ENCODE measurements around the gene BCL2.

The BCL2 gene

DNA sequence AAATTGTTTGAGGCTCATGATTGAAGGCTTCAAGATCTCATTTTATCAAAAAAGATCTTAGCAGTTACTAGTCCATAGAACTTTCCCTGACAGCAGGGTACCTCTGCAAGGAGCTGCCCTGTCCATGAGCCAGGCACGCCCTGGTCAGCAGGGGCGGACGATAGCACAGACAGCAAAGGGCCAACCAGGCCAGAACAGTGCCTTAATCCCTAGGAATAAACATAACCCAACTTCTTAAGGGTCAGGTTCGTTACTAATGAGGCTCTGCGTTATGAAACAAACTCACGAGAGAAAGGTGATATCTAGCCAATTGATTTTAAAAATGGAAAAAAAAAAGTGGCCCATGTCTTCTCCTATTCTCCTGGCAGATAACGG is 59.2 kb downstream of the BCL2 start:
- DNase-seq (ENCODE audit: low spot score) (no peak), FAIRE-seq (no peak)

DNA sequence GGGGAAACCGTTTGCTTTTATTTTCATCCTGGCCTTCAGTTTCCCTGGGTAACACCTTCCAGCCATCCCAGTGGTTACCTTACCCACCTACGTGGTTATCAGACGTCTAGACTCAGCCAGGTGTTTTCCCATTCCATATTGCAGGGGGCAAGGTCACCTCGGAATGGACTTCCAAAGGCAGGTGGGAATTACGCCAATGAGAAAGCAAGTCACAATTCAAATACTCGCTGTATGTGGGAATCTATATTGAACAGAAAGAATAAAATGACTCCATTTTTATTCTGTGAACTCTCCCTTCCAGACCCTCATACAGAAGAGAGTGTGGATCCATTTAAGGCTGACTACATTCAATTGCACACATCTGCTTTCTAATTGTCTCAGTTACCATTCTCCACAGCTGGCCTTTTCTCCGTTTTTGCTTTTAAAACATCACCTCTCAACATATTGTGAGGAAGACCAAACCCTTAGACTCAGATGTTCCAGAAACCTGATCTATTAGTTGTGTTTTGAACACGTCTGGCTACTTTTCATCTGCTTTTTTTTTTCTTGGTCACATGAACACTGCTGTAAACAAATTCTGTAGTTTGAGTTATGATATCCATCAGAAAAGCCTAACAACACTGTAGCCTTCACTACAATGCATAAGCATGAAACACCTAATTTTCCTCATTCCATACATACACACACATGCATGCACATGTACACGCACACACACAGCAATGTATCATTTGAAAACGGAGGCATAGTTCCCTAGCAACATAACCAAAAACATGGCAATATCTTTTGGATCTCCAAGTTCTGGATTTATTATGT is 59.8 kb downstream of the BCL2 start:
- DNase-seq (ENCODE audit: low spot score): no peak

DNA sequence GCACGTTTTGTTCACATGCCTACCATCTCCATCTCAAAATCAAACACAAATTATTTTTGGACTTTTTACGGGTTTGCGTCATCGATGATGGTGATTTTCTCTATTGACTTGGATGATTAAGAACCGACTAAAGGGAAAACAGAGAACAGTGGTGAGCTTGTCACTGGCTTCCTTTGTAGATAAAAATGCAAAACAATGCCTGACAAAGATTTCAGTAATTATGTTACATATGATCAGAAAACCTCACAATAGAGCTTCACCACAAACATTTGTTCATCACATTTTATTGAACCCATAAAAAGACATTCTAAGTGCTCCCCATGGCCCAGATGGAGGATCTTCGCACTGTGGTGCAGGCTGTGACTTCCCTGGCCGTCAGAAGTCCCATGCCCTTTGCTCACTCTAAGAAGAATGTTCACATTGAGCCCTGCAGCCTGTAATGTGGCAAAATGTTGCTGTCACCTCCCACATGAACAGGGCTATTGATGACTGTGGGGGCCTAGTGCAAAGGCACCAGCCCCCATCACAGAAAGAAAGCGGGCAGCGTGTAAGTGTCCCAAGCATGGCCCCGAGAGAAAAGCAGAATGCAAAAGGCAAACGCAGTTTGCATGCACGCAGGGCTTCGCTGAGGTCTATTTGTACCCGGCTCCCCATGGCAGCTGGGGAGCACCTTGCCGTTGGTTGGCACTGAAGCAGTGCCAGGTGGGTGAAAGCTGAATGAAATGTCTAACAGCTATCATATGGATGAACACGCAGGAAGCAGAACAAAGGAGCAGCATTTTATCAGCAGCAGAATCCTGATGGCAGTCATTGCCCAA is 60.6 kb downstream of the BCL2 start:
- FAIRE-seq: no peak
- no peak for DNase-seq (ENCODE audit: low spot score)

More for the DNA sequence above, 59.8 kb downstream of the BCL2 start:
- FAIRE-seq: no peak

DNA sequence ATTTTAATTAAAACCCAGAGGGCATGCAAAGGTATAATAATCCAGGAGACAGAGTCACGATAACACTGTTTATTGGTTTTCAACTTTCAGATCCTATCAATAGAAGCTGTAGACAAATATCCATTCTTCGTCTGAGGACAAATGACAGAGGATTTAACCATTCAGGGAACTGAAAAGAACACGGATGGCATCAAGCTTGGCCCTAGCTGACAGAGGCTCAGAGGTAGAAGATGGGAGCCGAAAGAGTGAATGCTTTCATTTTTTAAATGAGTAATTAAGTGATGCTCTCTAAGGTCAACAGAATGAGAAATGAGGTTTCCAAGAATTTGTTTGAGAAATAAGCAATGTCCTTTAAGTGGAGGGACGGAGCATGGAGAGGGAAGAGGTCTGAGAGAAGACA is 62.1 kb downstream of the BCL2 start:
- DNase-seq (ENCODE audit: low spot score): no peak
- no peak for FAIRE-seq

DNA sequence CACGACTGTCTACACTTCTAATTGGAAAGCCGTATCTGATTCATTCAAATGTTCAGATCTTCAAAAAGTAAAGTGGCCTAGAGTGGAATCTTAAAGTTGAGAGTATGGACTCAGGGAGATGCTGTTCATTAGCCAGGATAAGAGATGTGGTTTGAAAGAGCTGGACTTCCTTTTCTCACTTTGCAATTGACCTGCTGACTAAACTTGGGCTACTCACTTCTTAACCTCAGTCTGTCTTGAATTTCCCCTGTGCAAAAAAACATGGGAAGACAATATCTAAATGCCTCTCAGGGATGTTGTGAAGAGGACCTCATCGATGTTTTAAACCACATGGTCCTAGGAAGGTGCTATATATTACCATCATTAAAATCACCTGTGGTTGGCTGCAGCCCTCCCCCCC is 64.1 kb downstream of the BCL2 start:
- DNase-seq (ENCODE audit: low spot score) (no peak), FAIRE-seq (no peak)

DNA sequence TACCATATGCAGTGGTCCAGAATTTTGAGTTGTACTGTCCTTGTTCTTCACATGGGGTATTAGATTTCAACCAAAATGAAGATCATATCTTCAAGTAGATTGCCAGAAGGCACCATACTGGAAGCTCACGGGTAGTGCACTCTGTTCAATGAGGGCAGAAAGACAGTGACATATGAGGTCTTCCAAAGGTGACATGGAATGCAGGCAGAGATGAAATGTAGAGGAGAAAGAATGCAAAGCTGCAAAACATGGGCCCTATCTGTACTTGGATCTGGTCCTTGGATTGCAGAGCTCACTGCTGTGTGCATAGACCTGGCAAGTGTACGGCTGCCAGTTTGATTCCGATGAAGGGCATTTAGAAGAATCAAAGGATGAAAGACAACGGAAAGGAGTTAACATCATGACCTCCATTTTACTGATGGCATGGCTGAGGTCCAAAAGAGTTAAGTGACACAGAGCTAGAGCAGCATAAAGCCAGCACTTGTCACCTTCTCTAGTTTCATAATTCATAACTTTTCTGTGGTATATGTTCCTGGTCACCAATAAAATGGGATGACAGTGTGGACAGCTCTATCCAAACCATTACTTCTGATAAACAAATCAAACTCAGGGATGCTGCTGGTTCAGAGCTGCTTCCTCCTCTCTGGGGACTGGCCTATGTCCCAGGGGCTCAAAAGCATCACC is 64.7 kb downstream of the BCL2 start:
- DNase-seq (ENCODE audit: low spot score) (no peak), FAIRE-seq (no peak)

DNA sequence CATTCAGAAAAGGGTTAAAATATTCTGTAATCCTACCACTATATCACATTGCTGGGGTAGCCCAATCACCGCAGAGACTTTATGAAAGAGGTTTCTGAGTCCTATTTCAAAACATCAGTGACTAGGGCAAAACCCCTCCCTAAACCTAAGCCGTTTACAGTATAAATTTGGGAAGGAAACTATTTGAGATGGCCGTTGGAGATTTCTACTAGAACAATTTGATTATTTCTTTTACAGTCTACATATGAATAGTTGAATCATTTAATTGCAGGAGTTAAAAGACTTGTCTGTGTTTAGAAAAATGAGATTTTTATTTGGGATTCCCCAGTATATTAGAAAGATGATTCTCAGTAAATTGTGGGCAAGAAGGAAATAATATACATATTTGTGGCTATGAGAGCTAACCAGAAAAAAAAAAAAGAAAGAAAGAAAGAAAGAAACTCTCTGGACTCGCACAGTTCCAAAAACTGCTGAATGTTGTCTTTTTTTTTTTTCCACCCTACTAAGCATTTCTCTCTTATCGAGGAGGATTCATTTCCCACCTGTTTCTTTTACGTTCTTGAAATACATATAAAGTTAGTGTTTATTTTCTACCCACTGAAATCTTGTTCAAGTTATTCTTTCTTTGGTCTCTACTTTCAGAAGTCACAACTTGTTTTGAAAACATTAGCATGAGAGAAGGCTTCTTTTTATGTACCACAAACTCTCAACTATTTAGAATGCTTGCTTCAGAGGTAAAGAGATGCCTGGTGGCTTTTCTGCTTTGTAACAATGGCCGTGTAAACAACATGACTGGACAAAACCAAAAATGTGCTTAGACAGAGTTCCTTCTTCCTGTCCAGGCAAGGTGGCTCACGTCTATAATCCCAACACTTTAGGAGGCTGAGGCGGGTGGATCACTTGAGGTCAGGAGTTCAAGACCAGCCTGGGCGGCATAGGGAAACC is 65.9 kb downstream of the BCL2 start:
- DNase-seq (ENCODE audit: low spot score) (peak; percentile 19), FAIRE-seq (no peak)

DNA sequence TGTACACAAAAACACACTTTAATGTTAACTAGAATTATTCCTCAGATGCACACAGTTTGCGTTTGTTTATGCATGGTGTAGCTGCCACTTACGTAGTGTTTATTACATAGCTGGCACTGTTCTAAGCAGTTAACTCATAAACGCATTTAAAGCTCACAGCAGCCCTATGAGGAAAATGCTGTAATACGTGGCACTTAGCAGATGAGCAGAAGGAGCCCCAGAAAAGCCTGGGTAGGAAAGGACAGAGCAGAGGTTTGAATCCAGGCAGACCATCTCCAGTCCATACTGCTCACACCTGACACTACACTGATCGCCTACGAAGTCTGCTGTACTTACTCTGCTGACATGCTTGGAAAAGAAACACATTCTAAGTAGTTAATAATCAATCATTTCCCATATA is 66.6 kb downstream of the BCL2 start:
- DNase-seq (ENCODE audit: low spot score) (no peak), FAIRE-seq (no peak)

DNA sequence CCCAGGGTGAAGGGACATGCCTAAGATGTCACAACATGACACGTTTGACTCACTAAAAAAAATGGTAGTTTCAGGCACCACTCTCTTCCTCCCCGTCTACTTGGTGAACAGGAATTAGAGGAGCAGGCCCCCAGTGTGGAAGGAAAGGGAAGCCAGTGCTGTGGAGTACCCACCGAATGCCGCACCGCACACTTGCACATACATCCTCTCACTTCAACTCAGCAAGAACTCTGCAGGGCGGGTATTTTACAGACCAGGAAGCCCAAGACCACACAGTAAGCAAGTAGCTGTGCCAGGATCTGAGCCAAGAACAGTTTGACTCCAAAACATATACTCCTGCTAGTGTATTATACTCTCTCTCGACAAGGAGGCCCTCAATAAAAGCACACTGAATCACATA is 69.8 kb downstream of the BCL2 start:
- DNase-seq (ENCODE audit: low spot score) (no peak), FAIRE-seq (no peak)

DNA sequence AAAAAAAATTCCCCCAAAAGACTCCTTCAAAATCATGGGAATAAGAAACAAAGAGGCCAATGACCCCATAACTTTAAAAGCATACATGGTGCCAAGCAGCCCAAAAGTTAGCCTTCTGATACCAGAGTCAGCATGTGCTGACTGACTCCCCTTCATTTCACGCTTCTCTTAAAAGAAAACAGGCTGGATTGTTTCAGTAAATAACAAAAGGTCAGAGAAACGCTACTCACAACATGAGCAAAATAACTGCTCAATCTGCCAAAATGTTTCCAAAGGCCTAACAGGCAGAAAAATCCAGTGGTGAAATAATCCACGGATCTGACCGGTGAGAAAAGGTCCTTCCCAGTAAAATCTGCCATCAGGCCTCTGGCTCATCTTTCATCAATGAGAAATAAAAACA is 71.6 kb downstream of the BCL2 start:
- FAIRE-seq (no peak), DNase-seq (ENCODE audit: low spot score) (no peak)

DNA sequence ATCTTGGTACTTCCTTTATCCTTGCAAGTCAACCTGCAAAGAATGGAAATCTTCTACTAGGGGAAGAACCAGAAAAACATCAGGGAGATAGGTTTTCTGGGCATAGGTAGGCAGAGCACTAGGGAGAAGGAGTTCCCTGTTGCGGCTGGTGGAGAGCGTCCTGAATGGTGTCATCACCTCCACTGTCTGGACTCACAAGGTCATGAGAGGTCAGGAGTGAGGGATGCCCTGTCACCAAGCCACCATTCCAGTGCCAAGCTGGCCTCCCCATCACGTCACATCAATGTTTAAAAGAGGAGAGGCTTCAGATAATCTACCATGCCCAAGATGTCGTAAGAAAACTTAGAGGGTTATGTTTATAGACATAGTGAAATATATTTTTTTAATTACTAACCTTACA is 72.1 kb downstream of the BCL2 start:
- no peak for FAIRE-seq
- no peak for DNase-seq (ENCODE audit: low spot score)

DNA sequence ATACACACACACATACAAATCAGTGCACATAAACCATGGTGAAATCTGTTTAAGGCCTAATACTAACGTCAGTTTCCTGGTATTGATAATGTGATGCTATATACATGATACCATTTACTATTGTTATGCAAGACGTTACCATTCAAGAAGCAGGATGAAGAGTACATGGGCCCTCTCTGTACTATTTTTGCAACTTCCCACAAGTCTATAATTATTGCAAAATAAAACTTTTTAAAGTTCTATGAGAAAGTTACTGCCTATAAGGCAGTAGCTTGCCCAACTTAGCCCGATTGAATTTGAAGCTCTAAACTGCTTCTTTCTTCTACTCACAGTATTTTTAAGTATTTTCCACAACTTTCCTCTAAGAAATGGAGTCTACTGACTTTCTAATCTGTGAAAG is 74.0 kb downstream of the BCL2 start:
- FAIRE-seq (no peak), DNase-seq (ENCODE audit: low spot score) (no peak)

DNA sequence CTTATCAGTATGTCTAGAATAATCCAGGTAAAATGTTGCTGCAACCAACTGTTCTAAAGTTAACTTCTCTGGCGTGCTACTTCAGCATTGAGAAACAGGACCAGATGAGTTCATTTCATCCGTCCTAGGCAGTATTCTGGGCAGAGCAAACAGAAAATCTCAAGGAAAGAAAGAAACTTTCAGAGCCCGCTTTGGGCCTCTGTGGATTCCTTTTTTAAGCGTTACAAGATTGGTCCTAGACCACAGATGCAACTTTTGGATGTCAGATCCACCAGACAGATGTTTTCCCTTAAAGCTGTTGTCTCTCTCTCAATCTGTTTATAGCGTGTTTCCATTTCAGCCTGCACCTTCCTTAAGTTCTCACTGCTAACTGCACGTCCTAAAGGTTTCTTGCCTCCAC is 75.0 kb downstream of the BCL2 start:
- no peak for DNase-seq (ENCODE audit: low spot score)
- no peak for FAIRE-seq

DNA sequence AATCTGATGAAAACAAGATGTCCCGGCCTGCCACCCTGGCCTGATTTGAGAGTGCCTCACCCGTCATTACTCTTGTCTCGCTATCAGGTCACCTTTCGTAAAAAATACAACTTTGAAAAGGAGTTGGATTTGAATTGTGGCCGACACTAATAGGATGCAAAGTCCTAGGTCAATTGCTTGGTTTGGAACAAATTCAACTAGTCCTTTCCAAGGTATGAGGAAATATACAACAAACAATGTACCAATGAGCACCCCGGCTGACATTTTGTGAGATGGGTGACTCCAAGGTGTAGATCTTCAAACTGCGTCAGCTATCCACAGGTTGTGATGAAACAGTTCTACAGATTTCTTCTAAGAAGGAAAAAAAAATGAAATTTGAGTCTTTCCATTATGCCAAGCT is 77.8 kb downstream of the BCL2 start:
- FAIRE-seq (no peak), DNase-seq (ENCODE audit: low spot score) (no peak)

DNA sequence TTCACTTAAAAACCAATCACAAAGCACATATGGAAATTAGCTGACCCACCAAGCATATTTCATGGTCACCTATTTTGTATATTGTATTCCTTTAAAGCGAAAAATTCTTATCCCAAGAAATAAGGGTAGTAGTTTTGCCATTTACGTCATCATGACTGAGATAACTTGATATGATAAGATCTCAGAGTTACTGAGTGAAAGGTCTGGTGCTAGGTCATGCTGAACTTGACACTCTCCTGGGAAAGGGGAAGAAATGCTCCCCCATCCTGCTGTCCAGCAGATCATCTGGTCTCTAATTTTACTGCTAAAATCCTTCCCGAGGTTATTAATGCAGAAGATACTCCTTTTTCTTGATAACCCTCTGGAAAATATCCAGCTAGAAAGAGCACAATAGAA is 78.3 kb downstream of the BCL2 start:
- FAIRE-seq: no peak
- no peak for DNase-seq (ENCODE audit: low spot score)

DNA sequence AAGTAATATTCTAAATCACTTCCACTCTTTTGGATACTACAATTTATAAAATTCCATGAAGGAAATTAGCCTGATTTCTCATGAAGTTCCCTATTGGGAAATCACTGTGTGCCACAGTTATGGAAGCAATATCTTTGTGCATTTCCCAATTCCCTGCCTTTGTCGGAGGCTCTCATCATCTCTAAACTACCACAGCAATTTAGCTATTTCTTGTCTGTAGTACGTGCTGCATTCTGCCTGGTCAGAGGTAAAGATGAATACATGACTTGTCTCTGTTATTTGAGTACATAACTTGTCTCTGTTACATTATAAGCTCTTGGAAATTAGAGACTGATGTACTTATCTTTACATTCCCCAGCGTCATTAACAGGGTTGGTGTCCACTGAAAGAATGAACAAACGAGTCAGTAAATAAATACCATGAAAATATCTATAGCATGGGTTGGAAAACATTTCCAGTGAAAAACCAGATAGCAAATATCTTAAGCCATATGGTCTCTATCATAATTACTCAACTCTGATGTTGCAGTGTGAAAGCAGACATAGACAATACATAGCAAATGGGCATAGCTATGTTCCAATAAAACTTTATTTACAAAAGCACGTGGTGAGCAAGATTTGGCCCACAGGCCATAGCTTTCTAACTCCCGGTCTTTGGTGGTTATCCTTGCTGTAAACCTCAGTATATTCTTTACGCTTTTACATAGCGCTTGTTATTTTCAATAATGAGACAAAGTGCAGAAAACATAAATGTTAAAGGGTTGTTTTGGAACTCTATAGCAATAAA is 78.8 kb downstream of the BCL2 start:
- DNase-seq (ENCODE audit: low spot score): no peak
- no peak for FAIRE-seq

DNA sequence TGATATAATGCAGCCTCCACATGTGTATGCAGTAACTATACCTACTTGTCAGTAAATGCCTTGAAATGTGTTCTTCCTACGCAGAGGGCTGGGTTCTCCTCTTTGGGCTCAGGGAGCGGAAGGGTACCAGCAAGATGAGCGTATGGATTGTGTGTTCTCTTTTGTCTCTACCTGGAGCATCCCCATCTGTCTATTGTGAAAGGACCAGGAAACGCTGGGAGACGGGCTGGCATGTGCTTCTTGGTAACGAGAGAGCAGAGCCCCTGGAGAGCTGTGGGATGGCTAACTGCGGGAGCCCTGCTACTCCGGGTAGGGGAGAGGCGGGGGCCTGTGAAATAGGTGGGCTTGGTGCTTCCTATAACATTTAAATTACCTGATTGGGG is 80.9 kb downstream of the BCL2 start:
- DNase-seq (ENCODE audit: low spot score) (peak; percentile 16), FAIRE-seq (no peak)

DNA sequence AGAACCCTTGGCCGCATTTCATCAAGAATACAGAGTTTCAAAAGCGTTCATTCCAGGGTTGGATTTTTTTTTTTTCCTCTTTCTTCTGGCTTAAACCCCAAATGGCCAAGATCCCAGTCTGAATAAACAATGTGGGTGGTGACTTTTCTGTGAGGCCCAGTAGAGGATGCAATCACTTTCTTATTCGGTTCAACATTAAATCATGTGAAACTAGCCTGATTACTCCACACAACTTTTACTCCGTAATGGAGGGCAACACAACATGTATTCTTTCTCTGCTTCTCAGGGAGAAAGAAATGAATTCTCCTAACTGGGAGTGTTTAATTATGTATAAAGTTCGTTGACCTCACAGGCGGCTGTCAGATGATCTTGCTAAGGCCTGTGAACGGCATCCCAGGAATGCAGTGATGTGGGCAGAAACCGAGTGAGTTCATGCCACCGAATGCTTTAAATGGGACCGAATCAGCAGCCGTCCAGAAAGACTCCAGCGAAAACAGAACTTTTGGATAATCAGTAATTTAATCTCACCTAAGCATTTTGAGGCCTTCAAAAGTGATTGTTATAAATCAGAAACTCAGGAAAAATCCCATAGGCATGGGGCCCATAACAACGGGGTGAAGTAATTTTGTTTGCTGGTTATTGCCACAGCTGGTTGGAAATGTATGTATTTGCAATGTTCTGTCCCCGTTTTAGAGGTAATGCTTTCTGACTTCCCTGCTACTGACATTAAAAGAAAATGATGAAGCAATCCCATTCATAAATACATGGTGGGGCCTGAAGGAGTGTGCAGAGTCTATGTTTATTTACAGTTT is 81.5 kb downstream of the BCL2 start:
- DNase-seq (ENCODE audit: low spot score) (peak; percentile 78), FAIRE-seq (no peak)
